KOPT-K1 (cell line): ENCODE measurements around the gene MPP4.

Experiments
- H3K27ac ChIP-seq: fragments of 200-600 bp; sonication (generic); 2 replicates; pipeline ENCODE4 v1.5.1; 2016; ENCODE audit warnings: antibody characterized with exemption, mild to moderate bottlenecking, low read depth, low read length; ENCODE audit not compliant: poor library complexity, severe bottlenecking
- H3K36me3 ChIP-seq: fragments of 200-600 bp; sonication (generic); 2 replicates; pipeline ENCODE4 v1.5.1; 2017; ENCODE audit warnings: antibody characterized with exemption, mild to moderate bottlenecking, low read length, moderate library complexity; ENCODE audit not compliant: insufficient read depth
- H3K9me3 ChIP-seq: fragments of 200-600 bp; sonication (generic); 2 replicates; pipeline ENCODE4 v1.5.1; 2017; ENCODE audit warnings: antibody characterized with exemption, low read length, mild to moderate bottlenecking; ENCODE audit not compliant: insufficient read depth, poor library complexity, severe bottlenecking

The MPP4 gene

GRCh38 chr2:201622306-201622970 lies 76.0 kb downstream of the MPP4 start:
- Histone ChIP-seq H3K27ac (no peak overlapping the region), H3K9me3 (no peaks in the 10 kb centered on the region), H3K36me3 (peaks cover 42% of the 10 kb centered on the region)

GRCh38 chr2:201621293-201621999 lies 77.0 kb downstream of the MPP4 start:
- no peak overlapping the region for H3K27ac ChIP-seq
- H3K36me3 ChIP-seq = peaks cover 32% of the 10 kb centered on the region
- H3K9me3 ChIP-seq = no peaks in the 10 kb centered on the region

- H3K9me3 ChIP-seq = no peaks in the 10 kb centered on the region
- H3K36me3 ChIP-seq = peaks cover 14% of the 10 kb centered on the region
- H3K27ac ChIP-seq = no peak overlapping the region
These were observed 79.4 kb downstream of the MPP4 start for GRCh38 chr2:201618744-201619662.

GRCh38 chr2:201608021-201608420 lies 90.4 kb downstream of the MPP4 start:
- peaks cover 5% of the 10 kb centered on the region for H3K9me3 ChIP-seq
- H3K27ac ChIP-seq = no peak overlapping the region

GRCh38 chr2:201607568-201607967 lies 90.9 kb downstream of the MPP4 start:
- no peak overlapping the region for H3K27ac ChIP-seq
- H3K36me3 ChIP-seq = no peaks in the 10 kb centered on the region
- peaks cover 5% of the 10 kb centered on the region for H3K9me3 ChIP-seq

More at GRCh38 chr2:201608021-201608420, 90.4 kb downstream of the MPP4 start:
- H3K36me3 ChIP-seq = no peaks in the 10 kb centered on the region

- Histone ChIP-seq H3K27ac (no peak overlapping the region), H3K36me3 (no peaks in the 10 kb centered on the region), H3K9me3 (peaks cover 6% of the 10 kb centered on the region)
These were observed 97.5 kb downstream of the MPP4 start for GRCh38 chr2:201600906-201601305.

GRCh38 chr2:201597397-201597796 lies 101.0 kb downstream of the MPP4 start:
- Histone ChIP-seq H3K27ac (no peak overlapping the region), H3K9me3 (peaks cover 8% of the 10 kb centered on the region), H3K36me3 (no peaks in the 10 kb centered on the region)
